GM12872 (cell line): Measurements from ENCODE around the gene CORO2B.

Source experiments
- CTCF ChIP-seq: IDR thresholded peaks from 3 replicates; pipeline ENCODE4 v1.5.1; 2011; ENCODE audit warnings: low read depth, mild to moderate bottlenecking, low read length, moderate library complexity; ENCODE audit not compliant: insufficient read depth

The CORO2B gene

GRCh38 chr15:68678746-68679145 is 100.0 kb downstream of the CORO2B start:
- TF ChIP-seq CTCF = no peak

GRCh38 chr15:68679161-68679560 is 100.4 kb downstream of the CORO2B start:
- TF ChIP-seq CTCF = no peak

GRCh38 chr15:68679961-68680371 is 101.2 kb downstream of the CORO2B start:
- no peak for TF ChIP-seq CTCF

GRCh38 chr15:68681836-68682235 is 103.0 kb downstream of the CORO2B start:
- no peak for TF ChIP-seq CTCF

DNA sequence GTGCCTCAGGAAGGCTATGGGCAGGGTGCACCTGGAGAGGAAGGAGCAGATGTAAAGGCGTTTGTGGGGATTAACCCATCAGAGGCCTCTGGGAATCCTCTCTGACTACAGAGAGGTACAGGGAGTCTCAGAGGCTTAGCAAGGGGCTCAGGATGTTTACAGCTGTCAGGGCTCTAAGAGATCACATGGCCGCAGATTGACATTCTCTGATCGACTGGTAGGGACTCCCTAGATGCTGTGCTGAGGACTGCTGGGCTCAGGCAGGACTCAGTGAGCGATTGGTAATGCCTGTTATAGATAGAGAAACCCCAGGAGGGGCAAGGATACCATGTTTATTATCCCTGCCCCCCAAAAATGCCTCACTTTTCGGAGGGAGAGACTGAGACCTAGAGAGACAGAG is 103.5 kb downstream of the CORO2B start:
- TF ChIP-seq CTCF = no peak

GRCh38 chr15:68683026-68683425 is 104.2 kb downstream of the CORO2B start:
- no peak for TF ChIP-seq CTCF

DNA sequence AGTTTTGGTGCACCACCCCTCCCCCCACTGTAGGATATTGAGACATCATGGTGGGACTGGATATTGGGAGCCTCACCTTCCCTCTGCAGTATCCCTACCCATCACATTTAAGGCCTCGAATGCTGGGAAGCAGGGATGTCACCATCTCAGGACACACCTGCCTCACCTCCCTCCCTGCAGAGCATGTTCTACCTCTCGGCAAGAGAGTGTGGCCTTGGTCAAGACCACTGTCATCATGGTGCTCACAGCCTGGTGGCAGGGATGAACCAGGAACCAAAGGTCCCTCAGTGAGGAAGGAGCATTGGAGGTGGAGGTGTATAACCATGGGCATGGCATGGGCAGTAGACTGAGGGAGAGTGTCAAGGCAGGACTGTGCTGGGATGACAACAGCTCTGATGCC is 104.8 kb downstream of the CORO2B start:
- no peak for TF ChIP-seq CTCF

DNA sequence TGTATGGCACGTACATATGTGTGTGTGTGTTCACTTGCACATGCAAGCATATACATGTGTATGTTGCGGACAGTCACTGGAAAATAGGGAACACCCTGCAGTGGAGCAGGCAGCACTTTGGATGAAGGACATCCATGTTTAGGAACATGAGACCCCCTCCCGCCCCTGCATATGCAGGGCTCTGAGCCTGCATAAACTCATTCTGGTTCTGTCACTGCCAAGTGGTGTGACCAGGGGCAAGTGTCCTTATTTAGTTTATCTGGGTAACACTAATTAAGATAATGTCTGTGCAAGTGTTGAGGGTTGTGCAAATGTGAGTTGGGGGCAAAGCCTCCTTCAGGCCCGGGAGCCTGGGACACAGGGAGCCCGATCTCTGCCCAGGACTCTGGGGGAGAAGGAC is 105.7 kb downstream of the CORO2B start:
- TF ChIP-seq CTCF = no peak
